ENCODE data around the gene PRKCH.

Gene PRKCH

DNA sequence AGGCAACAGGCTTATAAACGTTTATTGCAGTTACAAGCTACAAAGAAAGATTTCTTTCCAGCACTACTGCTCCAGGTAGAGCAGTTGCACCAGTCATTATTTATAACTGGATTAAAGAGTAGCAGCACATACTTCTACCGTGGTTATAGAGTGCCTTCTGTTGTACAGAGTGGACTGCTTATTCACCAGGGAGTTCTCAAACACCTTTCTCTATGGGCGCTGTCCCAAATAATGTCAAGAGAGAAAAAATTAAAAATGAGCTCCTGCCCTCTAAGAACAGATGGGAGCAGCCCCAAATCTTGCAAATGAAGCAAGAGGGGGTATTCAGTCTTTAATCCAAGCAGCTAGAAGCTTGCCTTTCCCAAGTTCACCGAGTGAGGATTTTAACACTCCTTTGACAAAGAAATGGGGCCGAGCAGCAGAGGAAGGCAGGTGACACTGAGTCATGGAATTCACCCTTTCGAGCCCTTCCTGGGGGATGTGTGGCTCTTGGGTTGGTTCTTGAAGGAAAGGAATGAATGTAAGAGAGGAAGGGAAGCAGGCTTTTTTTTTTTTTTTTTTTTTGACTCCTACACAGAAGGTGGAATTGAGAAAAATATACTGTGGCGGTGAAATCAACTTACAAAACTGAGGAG lies 181.2 kb downstream of the PRKCH start:
- H3K4me2 ChIP-seq (ENCODE audit: low read length): no peak overlapping the region
- no peaks in the 10 kb centered on the region for H3K36me3 ChIP-seq (ENCODE audit: insufficient read depth, low read length)
- no peak overlapping the region for H3K9ac ChIP-seq (ENCODE audit: low read depth, low read length)
- no peaks in the 10 kb centered on the region for H3K27me3 ChIP-seq (ENCODE audit: control insufficient read depth, insufficient read depth, low read length)
- no peaks in the 10 kb centered on the region for H3K9me3 ChIP-seq (replicated peaks; ENCODE audit: low read length)
- no peak overlapping the region for H3K4me3 ChIP-seq (ENCODE audit: low read length)
- H3K4me1 ChIP-seq (ENCODE audit: control insufficient read depth, insufficient read depth, low read length): peaks cover 26% of the 10 kb centered on the region

DNA sequence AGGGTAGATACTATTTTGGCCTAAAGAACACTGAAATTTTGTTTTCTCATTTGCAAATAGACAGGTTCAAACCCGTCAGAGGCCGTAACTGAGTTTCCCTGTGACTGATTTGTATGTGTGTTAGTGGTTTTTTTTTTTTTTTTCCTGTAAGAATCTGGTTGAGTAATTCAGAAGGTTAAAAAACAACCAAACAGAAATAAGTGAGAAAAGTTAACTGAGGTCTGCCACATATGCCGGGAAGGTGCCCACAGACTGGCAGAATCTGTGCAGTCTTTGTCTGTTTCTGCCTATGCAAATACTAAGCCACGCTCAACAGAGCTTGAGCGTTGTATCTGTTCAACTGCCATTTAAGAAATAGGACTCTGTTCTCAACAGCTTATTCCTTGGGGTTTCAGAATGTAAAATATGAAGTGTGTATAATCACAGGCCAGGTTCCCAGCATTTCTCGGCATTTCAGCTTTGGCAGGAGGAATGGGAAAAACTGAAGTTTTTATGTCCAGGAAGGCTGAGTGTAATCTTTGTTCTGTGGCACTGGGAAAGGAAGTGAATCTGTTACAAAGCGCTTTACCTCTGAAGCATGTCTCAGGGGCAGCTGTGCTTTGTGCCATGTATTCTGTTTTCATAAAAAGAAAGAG lies 181.9 kb downstream of the PRKCH start:
- H3K4me2 ChIP-seq (ENCODE audit: low read length): peak overlapping the region; percentile 57
- H3K36me3 ChIP-seq (ENCODE audit: insufficient read depth, low read length): no peaks in the 10 kb centered on the region
- peak overlapping the region; percentile 57 for H3K9ac ChIP-seq (ENCODE audit: low read depth, low read length)
- H3K9me3 ChIP-seq (replicated peaks; ENCODE audit: low read length): no peaks in the 10 kb centered on the region
- H3K27me3 ChIP-seq (ENCODE audit: control insufficient read depth, insufficient read depth, low read length): no peaks in the 10 kb centered on the region
- H3K4me1 ChIP-seq (ENCODE audit: control insufficient read depth, insufficient read depth, low read length): peaks cover 24% of the 10 kb centered on the region
- peak overlapping the region; percentile 2 for H3K4me3 ChIP-seq (ENCODE audit: low read length)

DNA sequence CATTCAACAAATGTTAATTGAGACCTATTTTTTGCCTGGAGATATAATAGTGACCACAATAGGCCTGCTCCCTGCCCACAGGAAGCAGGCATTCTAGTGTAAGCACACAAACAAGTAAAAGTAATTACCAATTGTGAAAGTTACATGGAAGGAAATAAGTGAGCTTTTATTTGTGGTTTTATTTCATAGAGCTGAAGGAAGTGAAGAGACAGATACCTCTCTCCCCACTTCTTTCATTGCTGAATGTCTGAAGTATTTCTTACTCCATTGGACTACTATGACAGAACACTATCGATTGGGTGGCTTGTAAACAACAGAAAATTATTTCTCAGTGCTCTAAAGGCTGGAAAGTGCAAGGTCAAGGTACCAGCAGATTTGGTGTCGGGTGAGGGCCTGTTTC lies 183.5 kb downstream of the PRKCH start:
- Histone ChIP-seq H3K27me3 (ENCODE audit: control insufficient read depth, insufficient read depth, low read length) (no peaks in the 10 kb centered on the region), H3K9me3 (replicated peaks; ENCODE audit: low read length) (no peaks in the 10 kb centered on the region), H3K9ac (ENCODE audit: low read depth, low read length) (no peak overlapping the region), H3K4me3 (ENCODE audit: low read length) (no peak overlapping the region), H3K36me3 (ENCODE audit: insufficient read depth, low read length) (no peaks in the 10 kb centered on the region), H3K4me1 (ENCODE audit: control insufficient read depth, insufficient read depth, low read length) (peaks cover 13% of the 10 kb centered on the region), H3K4me2 (ENCODE audit: low read length) (no peak overlapping the region)

DNA sequence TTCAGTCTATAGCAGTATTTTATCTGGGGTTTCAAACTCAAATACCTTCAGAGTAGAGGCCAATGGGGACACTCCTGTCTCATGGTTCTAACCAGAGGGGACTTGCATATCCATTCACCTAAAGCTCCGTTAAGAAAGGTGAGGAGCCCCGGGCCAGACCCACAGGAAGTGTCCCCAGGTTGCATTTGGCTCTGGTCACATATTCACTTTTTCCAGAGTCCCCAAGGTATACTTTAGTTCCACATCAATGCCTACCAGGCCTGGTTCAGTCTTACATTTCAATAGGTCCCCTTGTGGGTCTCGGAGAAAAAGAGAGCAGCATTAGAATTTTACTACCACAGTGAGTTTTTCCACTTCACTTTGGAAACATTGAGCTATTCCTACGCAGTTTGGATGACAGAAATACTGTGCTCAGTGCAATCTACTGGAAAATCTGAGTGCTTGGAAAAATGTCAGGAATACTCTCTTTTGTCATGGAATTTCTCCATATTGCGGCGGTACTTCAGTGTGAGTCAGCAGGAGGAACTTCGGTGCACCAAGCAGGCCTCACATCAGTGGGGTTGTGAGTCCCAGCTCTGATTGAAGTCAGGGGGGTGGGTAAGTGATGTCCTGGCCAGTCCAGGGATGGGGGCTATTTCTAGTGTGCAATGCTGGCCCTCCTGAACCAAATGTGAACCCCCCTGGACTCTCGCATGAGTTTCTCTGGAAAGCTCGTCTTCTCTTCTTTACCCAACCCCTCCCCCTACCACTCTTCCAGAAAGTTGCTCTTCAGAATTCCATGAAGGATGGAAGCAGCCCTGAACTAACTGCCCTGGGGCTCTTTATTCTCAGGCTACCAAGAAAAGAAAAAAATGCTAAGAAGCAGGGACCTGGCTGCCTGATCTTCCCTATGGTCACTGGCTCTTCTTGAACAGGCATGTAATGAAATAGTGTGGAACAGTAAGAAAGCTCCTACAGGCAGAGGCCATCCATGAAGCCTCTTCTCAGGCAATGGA lies 184.7 kb downstream of the PRKCH start:
- Histone ChIP-seq H3K4me2 (ENCODE audit: low read length) (no peak overlapping the region), H3K9me3 (replicated peaks; ENCODE audit: low read length) (no peaks in the 10 kb centered on the region), H3K4me3 (ENCODE audit: low read length) (no peak overlapping the region), H3K4me1 (ENCODE audit: control insufficient read depth, insufficient read depth, low read length) (peaks cover 13% of the 10 kb centered on the region), H3K36me3 (ENCODE audit: insufficient read depth, low read length) (no peaks in the 10 kb centered on the region), H3K9ac (ENCODE audit: low read depth, low read length) (no peak overlapping the region), H3K27me3 (ENCODE audit: control insufficient read depth, insufficient read depth, low read length) (no peaks in the 10 kb centered on the region)

DNA sequence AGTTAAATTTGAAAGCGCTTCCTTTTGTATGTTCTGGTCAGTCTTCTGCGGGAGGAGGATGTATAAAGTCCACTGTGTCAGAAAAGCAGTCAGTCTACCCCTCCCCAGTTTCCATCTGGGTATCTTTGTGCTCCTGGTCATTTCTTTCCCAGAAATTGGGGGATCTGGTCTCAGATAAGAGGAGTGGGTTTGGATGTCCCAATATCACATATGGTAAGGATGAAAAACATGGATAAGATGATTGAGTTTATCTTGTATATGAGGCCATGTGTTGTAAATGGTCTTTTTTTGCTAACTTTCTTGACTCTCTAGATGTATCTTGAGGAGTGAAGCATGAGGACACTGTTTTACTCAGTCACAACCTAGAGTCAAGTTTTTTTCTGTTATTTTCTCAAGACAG lies 187.1 kb downstream of the PRKCH start:
- H3K4me1 ChIP-seq (ENCODE audit: control insufficient read depth, insufficient read depth, low read length): peaks cover 19% of the 10 kb centered on the region
- no peaks in the 10 kb centered on the region for H3K27me3 ChIP-seq (ENCODE audit: control insufficient read depth, insufficient read depth, low read length)
- H3K9ac ChIP-seq (ENCODE audit: low read depth, low read length): no peak overlapping the region
- H3K9me3 ChIP-seq (replicated peaks; ENCODE audit: low read length): no peaks in the 10 kb centered on the region
- H3K36me3 ChIP-seq (ENCODE audit: insufficient read depth, low read length): no peaks in the 10 kb centered on the region
- H3K4me3 ChIP-seq (ENCODE audit: low read length): no peak overlapping the region
- H3K4me2 ChIP-seq (ENCODE audit: low read length): no peak overlapping the region

DNA sequence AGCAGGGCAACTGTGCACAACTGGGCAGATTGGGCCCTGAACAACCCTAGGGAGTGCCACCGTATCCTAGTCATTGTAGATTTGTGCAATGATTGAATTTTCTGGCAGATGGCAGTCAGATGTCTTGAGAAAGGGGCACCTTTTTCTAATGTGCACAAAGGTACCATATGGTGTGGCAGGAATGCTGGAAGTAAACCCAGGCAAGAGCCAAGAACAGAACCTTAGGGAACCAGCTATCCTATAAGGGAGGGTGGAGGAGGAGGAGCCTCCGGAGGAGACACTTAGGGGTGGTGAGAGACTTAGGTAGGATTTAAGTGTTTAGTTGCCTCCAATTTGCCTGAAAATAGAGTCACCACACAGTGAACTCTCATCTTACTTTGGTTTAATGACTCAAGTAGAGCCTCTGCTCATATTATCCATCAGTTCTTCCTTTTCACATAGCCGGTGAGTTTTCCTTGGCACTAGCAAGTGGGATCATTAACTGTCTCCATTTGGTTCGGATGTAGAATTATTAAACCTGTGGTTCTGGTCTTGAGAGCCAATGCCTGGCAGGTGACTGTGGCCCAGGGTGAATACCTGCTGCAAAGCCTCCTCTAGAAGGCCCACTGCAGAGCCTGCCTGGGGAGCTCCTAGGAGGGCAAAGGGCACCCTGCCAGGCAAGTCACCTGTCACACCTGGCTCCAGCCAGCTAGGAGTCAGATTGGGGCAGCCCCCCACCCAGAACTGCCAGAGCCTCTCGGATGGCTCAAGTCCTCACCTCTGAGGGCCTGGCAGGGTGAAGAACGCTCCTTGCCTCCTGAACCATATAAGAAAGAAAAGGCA lies 189.6 kb downstream of the PRKCH start:
- H3K9me3 ChIP-seq (replicated peaks; ENCODE audit: low read length): no peaks in the 10 kb centered on the region
- H3K9ac ChIP-seq (ENCODE audit: low read depth, low read length): no peak overlapping the region
- no peak overlapping the region for H3K4me2 ChIP-seq (ENCODE audit: low read length)
- H3K27me3 ChIP-seq (ENCODE audit: control insufficient read depth, insufficient read depth, low read length): no peaks in the 10 kb centered on the region
- H3K4me3 ChIP-seq (ENCODE audit: low read length): no peak overlapping the region
- no peaks in the 10 kb centered on the region for H3K36me3 ChIP-seq (ENCODE audit: insufficient read depth, low read length)
- peaks cover 22% of the 10 kb centered on the region for H3K4me1 ChIP-seq (ENCODE audit: control insufficient read depth, insufficient read depth, low read length)

DNA sequence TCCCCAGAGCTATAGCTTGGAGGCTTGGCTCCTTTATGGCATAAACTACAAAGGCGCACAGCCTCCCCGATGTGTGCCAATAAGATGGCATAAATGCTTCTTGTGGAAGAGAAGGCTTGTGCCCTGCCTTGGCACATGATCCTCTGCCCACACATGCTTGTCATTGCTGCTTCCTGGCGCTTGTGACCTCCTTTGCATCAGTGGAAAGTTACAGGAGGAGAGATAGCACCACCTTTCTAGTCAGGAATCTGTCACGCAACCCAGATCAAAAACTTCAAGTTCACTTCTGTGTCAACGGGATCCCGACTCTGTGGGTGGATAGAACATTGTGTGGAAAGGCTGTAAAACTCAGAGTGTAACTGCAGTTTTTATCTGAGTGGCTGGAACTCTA lies 190.2 kb downstream of the PRKCH start:
- Histone ChIP-seq H3K4me1 (ENCODE audit: control insufficient read depth, insufficient read depth, low read length) (peaks cover 28% of the 10 kb centered on the region), H3K9ac (ENCODE audit: low read depth, low read length) (no peak overlapping the region), H3K36me3 (ENCODE audit: insufficient read depth, low read length) (no peaks in the 10 kb centered on the region), H3K4me2 (ENCODE audit: low read length) (no peak overlapping the region), H3K9me3 (replicated peaks; ENCODE audit: low read length) (no peaks in the 10 kb centered on the region), H3K4me3 (ENCODE audit: low read length) (no peak overlapping the region), H3K27me3 (ENCODE audit: control insufficient read depth, insufficient read depth, low read length) (no peaks in the 10 kb centered on the region)

DNA sequence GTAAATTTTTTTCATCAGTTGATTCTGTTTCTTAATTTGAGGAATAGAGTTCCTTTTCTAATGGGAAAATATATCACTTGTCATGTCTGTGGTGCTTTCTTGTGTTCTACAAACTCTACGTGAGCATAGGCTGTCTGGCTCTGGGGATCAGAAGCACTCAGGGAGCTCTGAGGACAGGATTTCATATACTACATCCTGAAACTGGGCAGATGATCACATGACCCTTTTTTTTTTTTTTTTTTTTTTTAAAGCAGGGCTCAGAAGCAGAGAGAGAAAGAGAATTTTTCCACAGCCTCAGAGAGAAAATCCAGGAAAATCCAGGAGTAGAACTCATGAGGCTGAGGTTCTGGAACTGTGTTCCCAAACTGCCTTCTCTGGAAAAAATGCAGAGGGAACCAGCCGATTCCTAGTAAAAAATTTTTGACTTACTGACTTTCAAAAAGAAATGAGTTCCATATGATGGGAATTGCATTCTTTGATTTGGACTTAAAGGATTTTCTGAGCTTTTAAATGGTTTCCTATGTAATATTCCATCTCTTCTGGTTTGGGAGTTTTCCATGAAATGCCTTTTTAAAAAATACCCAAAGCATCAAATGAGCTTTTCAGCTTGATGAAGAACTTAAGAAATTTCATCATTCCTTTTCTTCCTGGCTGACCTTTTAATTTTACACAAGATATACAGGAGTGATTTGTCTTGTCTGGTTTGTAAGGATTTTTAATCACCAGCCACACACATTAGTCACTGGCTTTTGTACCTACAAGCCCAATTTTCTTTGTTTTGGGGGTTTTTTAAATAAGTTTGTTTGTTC lies 190.9 kb downstream of the PRKCH start:
- Histone ChIP-seq H3K4me3 (ENCODE audit: low read length) (no peak overlapping the region), H3K36me3 (ENCODE audit: insufficient read depth, low read length) (no peaks in the 10 kb centered on the region), H3K4me1 (ENCODE audit: control insufficient read depth, insufficient read depth, low read length) (peaks cover 34% of the 10 kb centered on the region), H3K9me3 (replicated peaks; ENCODE audit: low read length) (no peaks in the 10 kb centered on the region), H3K4me2 (ENCODE audit: low read length) (no peak overlapping the region), H3K9ac (ENCODE audit: low read depth, low read length) (peak overlapping the region; percentile 40), H3K27me3 (ENCODE audit: control insufficient read depth, insufficient read depth, low read length) (no peaks in the 10 kb centered on the region)

DNA sequence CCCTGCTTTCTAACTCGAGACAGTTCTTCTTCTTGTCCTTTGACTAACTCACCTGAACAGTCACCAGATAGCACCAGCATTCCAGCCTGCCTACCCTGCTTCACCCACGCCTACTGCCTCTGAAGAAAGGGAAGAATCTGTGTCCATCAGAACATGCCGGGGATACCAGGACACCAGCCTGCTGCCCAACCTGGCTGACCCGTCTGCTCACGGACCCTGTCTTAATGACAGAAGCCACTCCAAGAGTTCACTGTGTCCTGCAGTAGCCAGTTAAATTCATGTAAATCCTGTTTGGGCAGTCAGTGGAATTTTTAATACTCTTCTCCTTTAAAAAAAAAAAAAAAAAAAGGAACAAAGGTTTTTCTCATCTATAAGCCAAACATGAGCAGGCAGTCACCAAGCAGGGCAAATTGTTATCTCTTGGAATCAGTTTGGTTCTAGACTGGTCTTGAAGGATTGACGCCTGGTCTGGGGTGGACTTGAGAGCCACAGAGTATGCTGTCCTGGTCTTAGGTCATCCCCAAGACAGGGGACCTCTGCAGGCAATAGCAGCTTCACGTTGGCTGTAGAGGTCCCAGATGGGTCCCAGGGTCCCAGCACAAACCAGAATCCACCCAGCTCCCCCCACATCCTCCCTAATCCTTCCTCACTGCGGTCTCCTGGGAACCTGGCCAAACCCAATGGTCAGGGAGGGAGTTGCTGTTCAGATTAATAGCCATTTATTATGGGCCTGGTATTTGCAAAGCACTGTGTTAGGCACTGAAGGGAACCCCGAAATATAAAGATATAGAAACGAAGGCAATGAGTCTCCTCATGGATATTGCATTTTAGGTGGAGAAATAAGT lies 192.8 kb downstream of the PRKCH start:
- Histone ChIP-seq H3K4me2 (ENCODE audit: low read length) (no peak overlapping the region), H3K4me1 (ENCODE audit: control insufficient read depth, insufficient read depth, low read length) (peaks cover 44% of the 10 kb centered on the region), H3K9me3 (replicated peaks; ENCODE audit: low read length) (no peaks in the 10 kb centered on the region), H3K36me3 (ENCODE audit: insufficient read depth, low read length) (no peaks in the 10 kb centered on the region), H3K4me3 (ENCODE audit: low read length) (no peak overlapping the region), H3K9ac (ENCODE audit: low read depth, low read length) (no peak overlapping the region), H3K27me3 (ENCODE audit: control insufficient read depth, insufficient read depth, low read length) (no peaks in the 10 kb centered on the region)

DNA sequence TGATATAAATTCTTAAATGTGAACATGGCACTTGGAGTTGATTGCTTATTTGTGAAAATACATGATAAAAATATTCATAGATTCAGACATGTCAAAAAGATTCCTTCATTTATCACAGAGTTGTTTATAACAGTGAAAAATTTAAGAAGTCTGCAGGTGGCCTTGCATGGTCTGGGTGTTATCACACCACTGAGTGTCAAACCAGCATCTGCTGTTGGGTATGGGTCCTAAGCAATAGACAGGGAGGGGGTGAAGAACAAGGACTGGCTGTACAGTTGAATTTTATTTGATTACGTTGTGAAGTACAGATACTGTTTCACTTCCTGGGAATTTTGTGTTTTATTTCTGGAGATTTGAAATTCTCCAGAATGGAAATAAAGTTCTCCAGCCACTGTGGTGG lies 193.5 kb downstream of the PRKCH start:
- Histone ChIP-seq H3K4me1 (ENCODE audit: control insufficient read depth, insufficient read depth, low read length) (peaks cover 44% of the 10 kb centered on the region), H3K36me3 (ENCODE audit: insufficient read depth, low read length) (no peaks in the 10 kb centered on the region), H3K9me3 (replicated peaks; ENCODE audit: low read length) (no peaks in the 10 kb centered on the region), H3K9ac (ENCODE audit: low read depth, low read length) (no peak overlapping the region), H3K27me3 (ENCODE audit: control insufficient read depth, insufficient read depth, low read length) (no peaks in the 10 kb centered on the region), H3K4me2 (ENCODE audit: low read length) (no peak overlapping the region), H3K4me3 (ENCODE audit: low read length) (no peak overlapping the region)

Measured in skeletal muscle satellite cell (primary cell).